K562 (cell line): Measurements from ENCODE around the gene OPHN1. TPM values are rescaled to one million over a fixed set of nuclear protein-coding genes. Genes with fewer than 3 reads are reported as not detected.

Experiments used
- ATAC-seq: fragments of 200-7000 bp; cut with Tn5 transposase; 3 replicates; pipeline ENCODE4 v1.9.1; 2020; ENCODE audit warnings: moderate library complexity
- BruUV-seq: library from RNA; stranded (reverse); fragments of 400-500 nt; replicated peaks from 2 replicates; lab custom pipeline; 2021; lab: Mats Ljungman, UMichigan
- CTCF ChIA-PET: fragments of 300-600 bp; formaldehyde crosslinking; extraction: SDS; loops from one replicate; lab custom pipeline; 2021; ENCODE audit warnings: low intra/inter-chr PET ratio; lab: Yijun Ruan, JAX
- POLR2A ChIA-PET: fragments of 300-600, 350-650 bp; sonication (Branson Sonifier 250); formaldehyde crosslinking; extraction: SDS; loops from one replicate; lab custom pipeline; 2021; ENCODE audit warnings: antibody characterized with exemption, inconsistent platforms; lab: Yijun Ruan, JAX
- DNase-seq, 4 experiments: peaks; one replicate each; pipeline versions ENCODE4 v3.0.0 to v3.0.0-alpha.2; 2011 to 2018; ENCODE audit warnings: low spot score in 3 of 4, mixed read lengths in 3 of 4; ENCODE audit errors: extremely low read depth in 1 of 4
- FAIRE-seq: peaks from 2 replicates; lab custom pipeline; 2011; peaks lifted over from hg19 to GRCh38; lab: Jason Lieb, UNC
- H2AFZ ChIP-seq: 2 replicates; pipeline ENCODE4 v1.6.0; 2011; ENCODE audit warnings: low read depth, low read length, control low read depth, inconsistent platforms
- H3K27ac ChIP-seq: fragments of 200-600 bp; 3 replicates; pipeline ENCODE4 v1.8.0; 2011; ENCODE audit warnings: low read depth, mild to moderate bottlenecking, control low read depth, inconsistent platforms, low read length, moderate library complexity, mixed read lengths; ENCODE audit errors: extremely low read depth
- H3K27me3 ChIP-seq, 2 experiments: fragments of 300-600 bp in 1 of 2; 2 replicates in 1 of 2; 3 replicates in 1 of 2; pipeline versions ENCODE4 v1.6.0 to v1.8.0; 2011; ENCODE audit warnings: inconsistent platforms in 2 of 2, low read length in 2 of 2, mild to moderate bottlenecking in 1 of 2, mixed read lengths in 1 of 2, moderate library complexity in 1 of 2; ENCODE audit not compliant: control insufficient read depth in 2 of 2, insufficient read depth in 2 of 2
- H3K36me3 ChIP-seq: fragments of 300-600 bp; 3 replicates; pipeline ENCODE4 v1.8.0; 2011; ENCODE audit warnings: mild to moderate bottlenecking, low read length, inconsistent platforms; ENCODE audit not compliant: control insufficient read depth, insufficient read depth
- H3K4me1 ChIP-seq, 2 experiments: fragments of 200-600 bp in 1 of 2; replicated peaks in 1 of 2; 2 replicates in 1 of 2; 3 replicates in 1 of 2; pipeline versions ENCODE4 v1.5.1 to v1.8.0; 2011; ENCODE audit warnings: inconsistent platforms in 2 of 2, low read length in 2 of 2, mild to moderate bottlenecking in 1 of 2, mixed read lengths in 1 of 2, moderate library complexity in 1 of 2; ENCODE audit not compliant: control insufficient read depth in 2 of 2, insufficient read depth in 2 of 2
- H3K4me2 ChIP-seq: 2 replicates; pipeline ENCODE4 v1.6.1; 2011; ENCODE audit warnings: low read length, control low read depth, inconsistent platforms, mixed read lengths; ENCODE audit not compliant: insufficient read depth
- H3K4me3 ChIP-seq: fragments of 200-600 bp; sonication (generic), shearing (Covaris generic); 2 replicates; pipeline ENCODE4 v1.5.1; 2016; ENCODE audit warnings: control low read depth, inconsistent platforms
- H3K79me2 ChIP-seq: fragments of 200-600 bp; 3 replicates; pipeline ENCODE4 v1.8.0; 2011; ENCODE audit warnings: low read length, inconsistent platforms; ENCODE audit not compliant: control insufficient read depth, insufficient read depth
- H3K9ac ChIP-seq, 2 experiments: 2 replicates each; pipeline versions ENCODE4 v1.6.0 to v1.6.1; 2011; ENCODE audit warnings: low read depth in 2 of 2, low read length in 2 of 2, control low read depth in 1 of 2, inconsistent platforms in 1 of 2, mild to moderate bottlenecking in 1 of 2, mixed read lengths in 1 of 2; ENCODE audit not compliant: insufficient read depth in 1 of 2
- H3K9me1 ChIP-seq: one replicate; pipeline ENCODE4 v1.6.0; 2011; ENCODE audit warnings: inconsistent platforms, mild to moderate bottlenecking, low read length, moderate library complexity; ENCODE audit not compliant: control insufficient read depth, insufficient read depth
- H3K9me3 ChIP-seq: replicated peaks from 2 replicates; pipeline ENCODE4 v1.5.1; 2011; ENCODE audit warnings: low read depth, low read length, inconsistent platforms; ENCODE audit not compliant: control insufficient read depth, insufficient read depth
- H4K20me1 ChIP-seq: replicated peaks from 2 replicates; pipeline ENCODE4 v1.6.1; 2011; ENCODE audit warnings: low read length, inconsistent platforms, mixed read lengths; ENCODE audit not compliant: control insufficient read depth, insufficient read depth
- HEY1 ChIP-seq: fragments of 250-450 bp; sonication (Bioruptor Pico); IDR thresholded peaks from 2 replicates; pipeline ENCODE4 v1.5.0; 2020; ENCODE audit warnings: mild to moderate bottlenecking, moderate library complexity, borderline replicate concordance
- HMG20A ChIP-seq: fragments of 450-650 bp; formaldehyde crosslinking; conservative IDR thresholded peaks from 2 replicates; pipeline ENCODE4 v1.4.0; 2020; ENCODE audit warnings: mild to moderate bottlenecking, mixed read lengths
- HNRNPLL ChIP-seq: fragments of 200-400 bp; formaldehyde crosslinking; IDR thresholded peaks from 2 replicates; pipeline ENCODE4 v1.6.1; 2017; ENCODE audit warnings: low read length, low read depth, mild to moderate bottlenecking; ENCODE audit not compliant: poor library complexity, severe bottlenecking
- KDM1A ChIP-seq, 2 experiments: fragments of 450-650 bp; IDR thresholded peaks; 2 replicates each; pipeline ENCODE4 v1.6.1; 2016; ENCODE audit warnings: mild to moderate bottlenecking in 2 of 2
- MXI1 ChIP-seq: IDR thresholded peaks from 2 replicates; pipeline ENCODE4 v1.6.1; 2011; ENCODE audit warnings: low read depth, mild to moderate bottlenecking, improper control_type of control experiment, low read length
- SIN3B ChIP-seq: fragments of 450-650 bp; IDR thresholded peaks from 2 replicates; pipeline ENCODE4 v1.6.1; 2017; ENCODE audit warnings: low read depth, mild to moderate bottlenecking, moderate library complexity
- TCFL5 ChIP-seq: fragments of 250-450 bp; sonication (Bioruptor Pico); conservative IDR thresholded peaks from 2 replicates; pipeline ENCODE4 v1.6.1; 2021; ENCODE audit warnings: mild to moderate bottlenecking, moderate library complexity, matching md5 sums
- U2AF1 ChIP-seq: fragments of 200-400 bp; formaldehyde crosslinking; optimal IDR thresholded peaks from 2 replicates; pipeline ENCODE3; 2017; ENCODE audit warnings: mild to moderate bottlenecking, low read depth, low read length, moderate library complexity
- YY1 ChIP-seq, 3 experiments: IDR thresholded peaks; 2 replicates each; pipeline ENCODE4 v1.6.1; 2011; ENCODE audit warnings: low read length in 2 of 3, mild to moderate bottlenecking in 2 of 3, moderate library complexity in 2 of 3, borderline replicate concordance in 1 of 3, control low read depth in 1 of 3, low read depth in 1 of 3; ENCODE audit not compliant: insufficient read depth in 3 of 3, insufficient replicate concordance in 2 of 3, control insufficient read depth in 1 of 3, insufficient read length in 1 of 3; ENCODE audit errors: extremely low read depth in 1 of 3
- ZC3H11A ChIP-seq: IDR thresholded peaks from 2 replicates; pipeline ENCODE4 v1.6.1; 2012; ENCODE audit warnings: low read depth, low read length, improper control_type of control experiment
- ZNF354B ChIP-seq: fragments of 250-450 bp; sonication (Bioruptor Pico); IDR thresholded peaks from 2 replicates; pipeline ENCODE4 v1.4.0; 2020
- WGBS: fragments of 100-300 bp; shearing (Covaris generic); methylation state at CpG from one replicate; pipeline ENCODE4 v1.1.6; 2016; ENCODE audit warnings: low coverage, mixed read lengths; ENCODE audit not compliant: insufficient coverage; ENCODE audit errors: missing lambda C conversion rate; 5-methylcytosine and 5-hydroxymethylcytosine counted together
- in situ Hi-C: fragments of 300-500 bp; cut with MboI; formaldehyde crosslinking; loops from 4 replicates; pipeline ENCODE4 v1.15.0; 2018; ENCODE audit warnings: inconsistent platforms, mixed read lengths
- intact Hi-C: fragments of 100-400 bp; cut with micrococcal nuclease; formaldehyde crosslinking; loops from 2 replicates; pipeline ENCODE4 v1.14.2; 2022
- polyA plus RNA-seq, 8 experiments: library from polyadenylated mRNA; depleted of rRNA in 4 of 8; stranded (reverse) in 5 of 8; unstranded in 3 of 8; fragments of >200 nt; fragmentation: Nextera tagmentation in 2 of 8; fragmentation: Illumina TruSeq in 1 of 8; extraction: Ambion mirVana in 2 of 8; extraction: Trizol in 1 of 8; gene quantifications; 2 replicates each; pipeline versions ENCODE4 v1.2.1 to v1.2.3, GENCODE V29; 2011 to 2014; ENCODE audit warnings: inconsistent platforms in 1 of 8, missing spikeins in 1 of 8
- total RNA-seq, 7 experiments: library from RNA; depleted of rRNA in 6 of 7; stranded (reverse); fragments of >200 nt in 6 of 7; fragmentation: Illumina TruSeq in 2 of 7; extraction: Trizol in 2 of 7; gene quantifications; 2 replicates each; pipeline versions ENCODE4 v1.2.1 to v1.2.3, GENCODE V29; 2011 to 2021; ENCODE audit warnings: low replicate concordance in 1 of 7
- TF ChIP-seq, protein P1 (sequence below): sonication (generic); formaldehyde crosslinking; IDR thresholded peaks from 2 replicates; pipeline ENCODE4 v1.8.0; 2022; ENCODE audit warnings: missing genetic modification reagents, mild to moderate bottlenecking, borderline replicate concordance

OPHN1 gene
- total and polyA plus RNA-seq, 9 of the 15 experiments (the other 6 are each of a cell fraction or from before 2014, with no cell fraction given): 0.28 to 1.8 (median 1.0) TPM

DNA sequence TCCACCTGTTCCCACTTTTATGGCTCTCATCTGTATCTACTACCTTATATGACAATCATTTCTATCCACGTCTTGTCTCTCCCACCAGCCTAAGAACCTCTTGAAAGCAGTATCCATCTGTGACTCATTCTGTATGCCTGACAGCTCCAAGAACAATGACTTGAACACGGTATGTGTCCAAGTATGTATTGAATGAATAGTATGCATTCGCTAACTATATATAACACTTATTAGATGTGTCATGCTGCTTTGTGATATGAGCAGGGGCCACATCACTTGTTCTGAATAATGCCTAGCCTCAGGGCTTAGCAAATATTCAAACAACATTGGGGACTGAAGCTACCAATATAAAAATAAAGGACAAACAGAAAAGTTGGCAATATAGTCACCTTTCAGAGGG lies 4.9 kb downstream of the OPHN1 start:
- Histone ChIP-seq H4K20me1 (no peaks in the 10 kb centered on the region), H3K27ac (no peak overlapping the region), H3K79me2 (no peaks in the 10 kb centered on the region), H2AFZ (no peak overlapping the region), H3K4me3 (no peak overlapping the region), H3K9me3 (no peaks in the 10 kb centered on the region), H3K9me1 (no peaks in the 10 kb centered on the region), H3K36me3 (no peaks in the 10 kb centered on the region), H3K4me2 (no peak overlapping the region), H3K27me3 (peaks cover 0 to 7% of the 10 kb centered on the region in 2 experiments; a peak in 2 of 5 replicates), H3K9ac (no peak overlapping the region), H3K4me1 (peaks cover 7% of the 10 kb centered on the region in 2 experiments; a peak in 4 of 5 replicates)
- intact Hi-C loops: no loop called here
- ChIA-PET CTCF (no interaction called here), POLR2A (interaction anchor here (0.6 kb wide), 1 partner anchor 337 kb away, joined by 3 read pairs; no protein-coding TSS in a partner anchor)
- DNase-seq (no peak), FAIRE-seq (no peak), ATAC-seq (no peak)
- TF ChIP-seq KDM1A (IDR thresholded peaks at IDR 0.05): no peak
- no peak for TF ChIP-seq ZNF354B (CRISPR knock-in tag)
- TF ChIP-seq HEY1 (CRISPR knock-in tag): no peak
- TF ChIP-seq TCFL5 (CRISPR knock-in tag): no peak
- no peak for TF ChIP-seq HMG20A
- no peak for TF ChIP-seq SIN3B
- TF ChIP-seq, protein P1, sequence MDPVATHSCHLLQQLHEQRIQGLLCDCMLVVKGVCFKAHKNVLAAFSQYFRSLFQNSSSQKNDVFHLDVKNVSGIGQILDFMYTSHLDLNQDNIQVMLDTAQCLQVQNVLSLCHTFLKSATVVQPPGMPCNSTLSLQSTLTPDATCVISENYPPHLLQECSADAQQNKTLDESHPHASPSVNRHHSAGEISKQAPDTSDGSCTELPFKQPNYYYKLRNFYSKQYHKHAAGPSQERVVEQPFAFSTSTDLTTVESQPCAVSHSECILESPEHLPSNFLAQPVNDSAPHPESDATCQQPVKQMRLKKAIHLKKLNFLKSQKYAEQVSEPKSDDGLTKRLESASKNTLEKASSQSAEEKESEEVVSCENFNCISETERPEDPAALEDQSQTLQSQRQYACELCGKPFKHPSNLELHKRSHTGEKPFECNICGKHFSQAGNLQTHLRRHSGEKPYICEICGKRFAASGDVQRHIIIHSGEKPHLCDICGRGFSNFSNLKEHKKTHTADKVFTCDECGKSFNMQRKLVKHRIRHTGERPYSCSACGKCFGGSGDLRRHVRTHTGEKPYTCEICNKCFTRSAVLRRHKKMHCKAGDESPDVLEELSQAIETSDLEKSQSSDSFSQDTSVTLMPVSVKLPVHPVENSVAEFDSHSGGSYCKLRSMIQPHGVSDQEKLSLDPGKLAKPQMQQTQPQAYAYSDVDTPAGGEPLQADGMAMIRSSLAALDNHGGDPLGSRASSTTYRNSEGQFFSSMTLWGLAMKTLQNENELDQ (CRISPR knock-in tag): no peak
- TF ChIP-seq HNRNPLL: no peak
- no peak for TF ChIP-seq ZC3H11A
- no peak for TF ChIP-seq MXI1
- TF ChIP-seq YY1 (IDR thresholded peaks at IDR 0.05; ENCODE audit: borderline replicate concordance in 1 of 3, control insufficient read depth in 1 of 3, extremely low read depth in 1 of 3, insufficient read depth in 3 of 3, insufficient read length in 1 of 3, insufficient replicate concordance in 2 of 3, low read depth in 1 of 3, low read length in 2 of 3): no peak
- no peak for TF ChIP-seq U2AF1
- BruUV-seq: no TSS peak
- WGBS: 30% methylated on average over 3 of the region's 3 CpGs
- in situ Hi-C loops: no loop called here
